HepG2 (cell line): ENCODE measurements around the gene XXYLT1. TPM values are rescaled to one million over a fixed set of nuclear protein-coding genes. Genes with fewer than 3 reads are reported as not detected.

ENCODE experiments used
- ARNTL ChIP-seq: sonication (generic); formaldehyde crosslinking; IDR thresholded peaks from 2 replicates; pipeline ENCODE4 v1.4.0; 2020; ENCODE audit warnings: mild to moderate bottlenecking, missing genetic modification reagents
- HOXA9 ChIP-seq: sonication (generic); formaldehyde crosslinking; IDR thresholded peaks from 2 replicates; pipeline ENCODE4 v1.8.1; 2022; ENCODE audit warnings: missing genetic modification reagents, mild to moderate bottlenecking, moderate library complexity, borderline replicate concordance
- KDM5B ChIP-seq: sonication (generic); formaldehyde crosslinking; IDR thresholded peaks from 2 replicates; pipeline ENCODE4 v1.4.0; 2020; ENCODE audit warnings: missing genetic modification reagents, mild to moderate bottlenecking, borderline replicate concordance
- MXD1 ChIP-seq: sonication (generic); formaldehyde crosslinking; IDR thresholded peaks from 2 replicates; pipeline ENCODE4 v1.4.0; 2020; ENCODE audit warnings: mild to moderate bottlenecking, missing genetic modification reagents
- NRL ChIP-seq: sonication (generic); formaldehyde crosslinking; IDR thresholded peaks from 2 replicates; pipeline ENCODE4 v1.5.0; 2020; ENCODE audit warnings: missing genetic modification reagents, mild to moderate bottlenecking, moderate library complexity, borderline replicate concordance
- PITX1 ChIP-seq: sonication (generic); formaldehyde crosslinking; IDR thresholded peaks from 2 replicates; pipeline ENCODE4 v1.5.1; 2020; ENCODE audit warnings: mild to moderate bottlenecking, missing genetic modification reagents
- RAD21 ChIP-seq: fragments of 450-650 bp; formaldehyde crosslinking; IDR thresholded peaks from 2 replicates; pipeline ENCODE4 v1.5.0; 2020; ENCODE audit warnings: mild to moderate bottlenecking
- RXRA ChIP-seq: sonication (generic); formaldehyde crosslinking; IDR thresholded peaks from 2 replicates; pipeline ENCODE4 v1.5.1; 2020; ENCODE audit warnings: missing genetic modification reagents
- YY1 ChIP-seq: IDR thresholded peaks from 2 replicates; pipeline ENCODE4 v1.6.1; 2011; ENCODE audit warnings: low read length, low read depth, moderate library complexity, mild to moderate bottlenecking; ENCODE audit not compliant: insufficient read depth, insufficient replicate concordance
- ZFP91 ChIP-seq: sonication (generic); formaldehyde crosslinking; IDR thresholded peaks from 2 replicates; pipeline ENCODE4 v1.9.0; 2022; ENCODE audit warnings: missing genetic modification reagents, mild to moderate bottlenecking, borderline replicate concordance
- ZNF260 ChIP-seq: sonication (generic); formaldehyde crosslinking; IDR thresholded peaks from 2 replicates; pipeline ENCODE4 v1.4.0; 2020; ENCODE audit warnings: missing genetic modification reagents, low read depth, mild to moderate bottlenecking, borderline replicate concordance
- ZNF329 ChIP-seq: sonication (generic); formaldehyde crosslinking; IDR thresholded peaks from 2 replicates; pipeline ENCODE4 v1.9.0; 2021; ENCODE audit warnings: low read depth, mild to moderate bottlenecking, missing genetic modification reagents
- ZNF639 ChIP-seq: conservative IDR thresholded peaks from 2 replicates; pipeline ENCODE4 v1.6.1; 2018; ENCODE audit warnings: missing genetic modification reagents
- polyA plus RNA-seq, 8 experiments: library from polyadenylated mRNA; depleted of rRNA in 3 of 8; stranded (reverse) in 7 of 8; unstranded in 1 of 8; fragments of >200 nt; fragmentation: Illumina TruSeq in 4 of 8; extraction: Trizol in 4 of 8; gene quantifications; 2 replicates each; pipeline versions ENCODE4 v1.2.1 to v1.2.3, GENCODE V29; 2011 to 2016; ENCODE audit warnings: low read depth in 4 of 8, missing spikeins in 1 of 8, mixed read lengths in 1 of 8; ENCODE audit not compliant: insufficient read depth in 1 of 8
- total RNA-seq, 5 experiments: library from RNA; depleted of rRNA; stranded (reverse); fragments of >200 nt; fragmentation: Illumina TruSeq; extraction: Trizol; gene quantifications; 2 replicates each; pipeline ENCODE4 v1.2.3, GENCODE V29; 2016; ENCODE audit warnings: low read depth in 1 of 5
- TF ChIP-seq, protein P1 (sequence below): IDR thresholded peaks from 2 replicates; pipeline ENCODE4 v1.6.1; 2012; ENCODE audit warnings: low read depth, low read length, improper control_type of control experiment
- TF ChIP-seq, protein P2 (sequence below): sonication (generic); formaldehyde crosslinking; IDR thresholded peaks from 2 replicates; pipeline ENCODE4 v1.4.0; 2020; ENCODE audit warnings: missing genetic modification reagents
- TF ChIP-seq, protein P3 (sequence below): sonication (generic); formaldehyde crosslinking; IDR thresholded peaks from 2 replicates; pipeline ENCODE4 v1.5.1; 2020; ENCODE audit warnings: missing genetic modification reagents, mild to moderate bottlenecking, borderline replicate concordance
- TF ChIP-seq, protein P4 (sequence below): sonication (generic); formaldehyde crosslinking; IDR thresholded peaks from 2 replicates; pipeline ENCODE4 v1.4.0; 2020; ENCODE audit warnings: missing genetic modification reagents

Gene XXYLT1
- total and polyA plus RNA-seq, 2 of the 13 experiments (the other 11 are each of a cell fraction or from before 2014, with no cell fraction given) = 17.7 to 19.0 TPM

- TF ChIP-seq ZFP91 (CRISPR knock-in tag) (peak; percentile 66; the same call in 1 of the 2 replicates), RXRA (CRISPR knock-in tag) (peak; percentile 39; the same call in 1 of the 2 replicates), HOXA9 (CRISPR knock-in tag) (no peak), ZNF329 (no peak), ZNF260 (no peak), MXD1 (CRISPR knock-in tag) (peak; percentile 28; the same call in 1 of the 2 replicates), RAD21 (peak; percentile 95), NRL (CRISPR knock-in tag) (peak; percentile 24; the same call in 1 of the 2 replicates), ARNTL (CRISPR knock-in tag) (peak; percentile 62; the same call in 1 of the 2 replicates), ZNF639 (CRISPR knock-in tag) (no peak), PITX1 (CRISPR knock-in tag) (peak; percentile 54; the same call in 1 of the 2 replicates), YY1 (peak; percentile 34), KDM5B (CRISPR knock-in tag) (peak; percentile 44; the same call in 1 of the 2 replicates)
- TF ChIP-seq, protein P1, sequence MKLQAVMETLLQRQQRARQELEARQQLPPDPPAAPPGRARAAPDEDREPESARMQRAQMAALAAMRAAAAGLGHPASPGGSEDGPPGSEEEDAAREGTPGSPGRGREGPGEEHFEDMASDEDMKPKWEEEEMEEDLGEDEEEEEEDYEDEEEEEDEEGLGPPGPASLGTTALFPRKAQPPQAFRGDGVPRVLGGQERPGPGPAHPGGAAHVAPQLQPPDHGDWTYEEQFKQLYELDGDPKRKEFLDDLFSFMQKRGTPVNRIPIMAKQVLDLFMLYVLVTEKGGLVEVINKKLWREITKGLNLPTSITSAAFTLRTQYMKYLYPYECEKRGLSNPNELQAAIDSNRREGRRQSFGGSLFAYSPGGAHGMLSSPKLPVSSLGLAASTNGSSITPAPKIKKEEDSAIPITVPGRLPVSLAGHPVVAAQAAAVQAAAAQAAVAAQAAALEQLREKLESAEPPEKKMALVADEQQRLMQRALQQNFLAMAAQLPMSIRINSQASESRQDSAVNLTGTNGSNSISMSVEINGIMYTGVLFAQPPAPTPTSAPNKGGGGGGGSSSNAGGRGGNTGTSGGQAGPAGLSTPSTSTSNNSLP = no peak
- TF ChIP-seq, protein P2, sequence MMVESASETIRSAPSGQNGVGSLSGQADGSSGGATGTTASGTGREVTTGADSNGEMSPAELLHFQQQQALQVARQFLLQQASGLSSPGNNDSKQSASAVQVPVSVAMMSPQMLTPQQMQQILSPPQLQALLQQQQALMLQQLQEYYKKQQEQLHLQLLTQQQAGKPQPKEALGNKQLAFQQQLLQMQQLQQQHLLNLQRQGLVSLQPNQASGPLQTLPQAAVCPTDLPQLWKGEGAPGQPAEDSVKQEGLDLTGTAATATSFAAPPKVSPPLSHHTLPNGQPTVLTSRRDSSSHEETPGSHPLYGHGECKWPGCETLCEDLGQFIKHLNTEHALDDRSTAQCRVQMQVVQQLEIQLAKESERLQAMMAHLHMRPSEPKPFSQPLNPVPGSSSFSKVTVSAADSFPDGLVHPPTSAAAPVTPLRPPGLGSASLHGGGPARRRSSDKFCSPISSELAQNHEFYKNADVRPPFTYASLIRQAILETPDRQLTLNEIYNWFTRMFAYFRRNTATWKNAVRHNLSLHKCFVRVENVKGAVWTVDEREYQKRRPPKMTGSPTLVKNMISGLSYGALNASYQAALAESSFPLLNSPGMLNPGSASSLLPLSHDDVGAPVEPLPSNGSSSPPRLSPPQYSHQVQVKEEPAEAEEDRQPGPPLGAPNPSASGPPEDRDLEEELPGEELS (CRISPR knock-in tag) = no peak
- TF ChIP-seq, protein P3, sequence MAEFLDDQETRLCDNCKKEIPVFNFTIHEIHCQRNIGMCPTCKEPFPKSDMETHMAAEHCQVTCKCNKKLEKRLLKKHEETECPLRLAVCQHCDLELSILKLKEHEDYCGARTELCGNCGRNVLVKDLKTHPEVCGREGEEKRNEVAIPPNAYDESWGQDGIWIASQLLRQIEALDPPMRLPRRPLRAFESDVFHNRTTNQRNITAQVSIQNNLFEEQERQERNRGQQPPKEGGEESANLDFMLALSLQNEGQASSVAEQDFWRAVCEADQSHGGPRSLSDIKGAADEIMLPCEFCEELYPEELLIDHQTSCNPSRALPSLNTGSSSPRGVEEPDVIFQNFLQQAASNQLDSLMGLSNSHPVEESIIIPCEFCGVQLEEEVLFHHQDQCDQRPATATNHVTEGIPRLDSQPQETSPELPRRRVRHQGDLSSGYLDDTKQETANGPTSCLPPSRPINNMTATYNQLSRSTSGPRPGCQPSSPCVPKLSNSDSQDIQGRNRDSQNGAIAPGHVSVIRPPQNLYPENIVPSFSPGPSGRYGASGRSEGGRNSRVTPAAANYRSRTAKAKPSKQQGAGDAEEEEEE (CRISPR knock-in tag) = no peak
- TF ChIP-seq, protein P4, sequence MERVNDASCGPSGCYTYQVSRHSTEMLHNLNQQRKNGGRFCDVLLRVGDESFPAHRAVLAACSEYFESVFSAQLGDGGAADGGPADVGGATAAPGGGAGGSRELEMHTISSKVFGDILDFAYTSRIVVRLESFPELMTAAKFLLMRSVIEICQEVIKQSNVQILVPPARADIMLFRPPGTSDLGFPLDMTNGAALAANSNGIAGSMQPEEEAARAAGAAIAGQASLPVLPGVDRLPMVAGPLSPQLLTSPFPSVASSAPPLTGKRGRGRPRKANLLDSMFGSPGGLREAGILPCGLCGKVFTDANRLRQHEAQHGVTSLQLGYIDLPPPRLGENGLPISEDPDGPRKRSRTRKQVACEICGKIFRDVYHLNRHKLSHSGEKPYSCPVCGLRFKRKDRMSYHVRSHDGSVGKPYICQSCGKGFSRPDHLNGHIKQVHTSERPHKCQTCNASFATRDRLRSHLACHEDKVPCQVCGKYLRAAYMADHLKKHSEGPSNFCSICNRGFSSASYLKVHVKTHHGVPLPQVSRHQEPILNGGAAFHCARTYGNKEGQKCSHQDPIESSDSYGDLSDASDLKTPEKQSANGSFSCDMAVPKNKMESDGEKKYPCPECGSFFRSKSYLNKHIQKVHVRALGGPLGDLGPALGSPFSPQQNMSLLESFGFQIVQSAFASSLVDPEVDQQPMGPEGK (CRISPR knock-in tag) = peak; percentile 99
Observed at GRCh38 chr3:195106418-195106906, 164.5 kb downstream of the XXYLT1 start (continued).
